ENCODE results near the gene ZFP90. TPM values are rescaled to one million over a fixed set of nuclear protein-coding genes. Genes with fewer than 3 reads are reported as not detected.
A peak's percentile ranks its signal among the peaks of the same experiment; 100 is the strongest.
"Not testable (repeated sequence)": the region's sequence is repeated elsewhere in the genome, so short reads cannot be mapped to it uniquely, and the experiment has no call there.

ZFP90 gene
- polyA plus RNA-seq (ENCODE audit: insufficient read length) = 19.6 TPM

GRCh38 chr16:68538880-68539701, at the start of gene ZFP90:
TSS of gene ZFP90 (plus strand) at chr16:68539291. CDS start at chr16:68539793, 502 bp downstream.
- DNase-seq = peak; percentile 92

GRCh38 chr16:68490358-68490757, 48.7 kb upstream of the ZFP90 start:
- no peak for DNase-seq

- DNase-seq = no peak
Measured at GRCh38 chr16:68490829-68491575, 48.1 kb upstream of the ZFP90 start.

GRCh38 chr16:68491576-68491950, 47.5 kb upstream of the ZFP90 start:
- no peak for DNase-seq

- no peak for DNase-seq
Measured at GRCh38 chr16:68492151-68492542, 46.9 kb upstream of the ZFP90 start.

- no peak for DNase-seq
Measured at GRCh38 chr16:68492543-68493411, 46.3 kb upstream of the ZFP90 start.

- DNase-seq = no peak
Measured at GRCh38 chr16:68493412-68494070, 45.5 kb upstream of the ZFP90 start.

- not testable (repeated sequence) for DNase-seq
Measured at GRCh38 chr16:68494261-68494660, 44.8 kb upstream of the ZFP90 start.

GRCh38 chr16:68496689-68497088, 42.4 kb upstream of the ZFP90 start:
- no peak for DNase-seq

GRCh38 chr16:68499006-68499405, 40.1 kb upstream of the ZFP90 start:
- DNase-seq = no peak

GRCh38 chr16:68503334-68503733, 35.8 kb upstream of the ZFP90 start:
- DNase-seq = no peak

GRCh38 chr16:68504066-68504465, 35.0 kb upstream of the ZFP90 start:
- no peak for DNase-seq

- no peak for DNase-seq
Measured at GRCh38 chr16:68506331-68507053, 32.6 kb upstream of the ZFP90 start.

GRCh38 chr16:68508013-68508412, 31.1 kb upstream of the ZFP90 start:
- DNase-seq = no peak

GRCh38 chr16:68508641-68509240, 30.4 kb upstream of the ZFP90 start:
- no peak for DNase-seq

- no peak for DNase-seq
Measured at GRCh38 chr16:68509381-68509780, 29.7 kb upstream of the ZFP90 start.

GRCh38 chr16:68510775-68511174, 28.3 kb upstream of the ZFP90 start:
- DNase-seq = no peak

- DNase-seq = no peak
Measured at GRCh38 chr16:68512183-68512582, 26.9 kb upstream of the ZFP90 start.

- no peak for DNase-seq
Measured at GRCh38 chr16:68512742-68513141, 26.3 kb upstream of the ZFP90 start.

- no peak for DNase-seq
Measured at GRCh38 chr16:68514511-68514910, 24.6 kb upstream of the ZFP90 start.

- DNase-seq = no peak
Measured at GRCh38 chr16:68517606-68518166, 21.4 kb upstream of the ZFP90 start.
